Measurements from ENCODE around the gene KCNQ4. TPM values are rescaled to one million over a fixed set of nuclear protein-coding genes. Genes with fewer than 3 reads are reported as not detected.

KCNQ4 gene
- total and polyA plus RNA-seq, 10 of the 15 experiments (the other 5 are each of a cell fraction or from before 2014, with no cell fraction given): 0.04 to 0.18 (median 0.08) TPM; not detected in 2

DNA sequence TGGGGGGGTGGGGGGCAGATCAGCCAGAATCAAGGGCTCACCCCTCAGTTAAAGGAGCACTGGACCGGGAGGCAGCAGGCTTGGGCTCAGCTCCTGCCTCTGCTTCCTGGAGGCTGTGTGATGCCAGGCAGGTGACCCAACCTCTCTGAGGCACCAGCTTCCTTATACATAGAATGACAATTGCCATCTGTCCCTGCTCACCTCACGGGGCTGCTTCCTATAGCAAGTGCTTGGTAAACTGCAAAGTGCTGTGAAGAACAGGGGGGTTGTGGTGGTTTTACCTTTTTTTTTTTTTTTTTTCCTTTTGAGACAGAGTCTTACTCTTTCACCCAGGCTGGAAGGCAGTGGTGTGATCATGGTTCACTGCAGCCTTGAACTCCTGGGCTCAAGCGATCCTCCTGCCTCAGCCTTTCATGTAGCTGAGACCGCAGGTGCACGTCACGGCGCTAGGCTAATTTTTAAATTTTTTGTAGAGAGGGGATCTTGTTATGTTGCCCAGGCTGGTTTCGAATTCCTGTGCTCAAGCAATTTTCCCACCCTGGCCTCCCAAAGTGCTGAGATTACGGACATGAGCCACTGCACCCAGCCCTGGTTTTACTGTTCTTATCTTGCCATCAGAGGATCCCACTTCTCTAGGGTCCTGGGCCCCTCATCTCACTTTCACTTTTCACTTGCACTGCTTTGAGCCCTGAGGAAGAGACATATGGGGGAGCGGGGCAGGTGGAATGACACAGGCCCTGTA lies 11.6 kb downstream of the KCNQ4 start:
- ATAC-seq (peak; percentile 67), DNase-seq (ENCODE audit: low read depth, low spot score) (no peak), FAIRE-seq (peak; percentile 41)
- POLR2A ChIA-PET: interaction anchor here (0.7 to 1.4 kb wide), 4 partner anchors 21 to 287 kb away, joined by 3 to 6 read pairs (median 4); partner anchors contain the start of gene EXO5
- peak overlapping the region; percentile 61 for H3K4me2 ChIP-seq (ENCODE audit: control insufficient read depth, insufficient read depth)
- CTCF ChIA-PET: interaction anchor here (0.8 to 4.6 kb wide), 6 partner anchors 19 to 224 kb away, joined by 3 to 30 read pairs (median 6); partner anchors contain the start of gene NFYC
- no peaks in the 10 kb centered on the region for H3K27me3 ChIP-seq (replicated peaks in 1 of 2; ENCODE audit: control insufficient read depth in 2 of 2, insufficient read depth in 2 of 2, low read length in 1 of 2)
- SMC1A ChIA-PET (ENCODE audit: uncharacterized antibody, unreplicated experiment): interaction anchor here (0.7 to 3.2 kb wide), 10 partner anchors 8 to 68 kb away, joined by 3 to 13 read pairs (median 4); no protein-coding TSS in a partner anchor
- H3K36me3 ChIP-seq (ENCODE audit: control insufficient read depth in 2 of 2, insufficient read depth in 2 of 2, low read length in 1 of 2): no peaks in the 10 kb centered on the region
- H3K9me3 ChIP-seq (replicated peaks; ENCODE audit: control insufficient read depth, insufficient read depth, low read length): no peaks in the 10 kb centered on the region
- intact Hi-C loops (cut with micrococcal nuclease; ENCODE audit: unreplicated experiment): no loop called here
- H3K79me2 ChIP-seq (ENCODE audit: control insufficient read depth, insufficient read depth, low read length): no peaks in the 10 kb centered on the region
- WGBS (ENCODE audit: insufficient coverage, insufficient replicate concordance, low lambda C conversion rate, missing lambda C conversion rate): 69% methylated on average over 10 of the region's 10 CpGs
- RAD21 ChIA-PET (ENCODE audit: unreplicated experiment): interaction anchor here (0.7 to 1.6 kb wide), 2 partner anchors 19 to 21 kb away, joined by 6 to 8 read pairs; no protein-coding TSS in a partner anchor
- H3K4me3 ChIP-seq: no peak overlapping the region
- BruUV-seq (replicated peaks): no TSS peak
- no peaks in the 10 kb centered on the region for H4K20me1 ChIP-seq (ENCODE audit: control insufficient read depth, insufficient read depth)
- peak overlapping the region; percentile 77 for H2AFZ ChIP-seq (ENCODE audit: control insufficient read depth, low read depth, low read length)
- peak overlapping the region; percentile 73 for H3K27ac ChIP-seq (ENCODE audit: control insufficient read depth, insufficient read depth)
- peaks cover 26% of the 10 kb centered on the region for H3K4me1 ChIP-seq (ENCODE audit: control insufficient read depth, insufficient read depth, low read length)
- peak overlapping the region; percentile 50; the same call in 1 of the 2 replicates for H3K9ac ChIP-seq (ENCODE audit: control insufficient read depth, insufficient read depth, low read length)
- in situ Hi-C loops (cut with MboI): no loop called here
- no peak for TF ChIP-seq SUPT20H (IDR thresholded peaks at IDR 0.05; ENCODE audit: borderline replicate concordance, control insufficient read depth, low read depth, low read length)
- TF ChIP-seq EED (IDR thresholded peaks at IDR 0.05; ENCODE audit: low read depth): peak; percentile 43; the same call in 1 of the 2 replicates
- TF ChIP-seq CBX5 (IDR thresholded peaks at IDR 0.05; ENCODE audit: low read depth): no peak
- no peak for TF ChIP-seq BCL11A (IDR thresholded peaks at IDR 0.05; ENCODE audit: low read depth, low read length)
- TF ChIP-seq, protein P1, sequence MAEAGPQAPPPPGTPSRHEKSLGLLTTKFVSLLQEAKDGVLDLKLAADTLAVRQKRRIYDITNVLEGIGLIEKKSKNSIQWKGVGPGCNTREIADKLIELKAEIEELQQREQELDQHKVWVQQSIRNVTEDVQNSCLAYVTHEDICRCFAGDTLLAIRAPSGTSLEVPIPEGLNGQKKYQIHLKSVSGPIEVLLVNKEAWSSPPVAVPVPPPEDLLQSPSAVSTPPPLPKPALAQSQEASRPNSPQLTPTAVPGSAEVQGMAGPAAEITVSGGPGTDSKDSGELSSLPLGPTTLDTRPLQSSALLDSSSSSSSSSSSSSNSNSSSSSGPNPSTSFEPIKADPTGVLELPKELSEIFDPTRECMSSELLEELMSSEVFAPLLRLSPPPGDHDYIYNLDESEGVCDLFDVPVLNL (IDR thresholded peaks at IDR 0.05; ENCODE audit: low read depth, low read length): no peak
- no peak for TF ChIP-seq RELA (IDR thresholded peaks at IDR 0.05; ENCODE audit: borderline replicate concordance, partially characterized antibody)
- TF ChIP-seq ZSCAN29 (IDR thresholded peaks at IDR 0.05): no peak
- 0 out of 4 replicates have a peak, but pooled peaks of 1 of the 2 experiments have one; percentile 17 for TF ChIP-seq IKZF2 (IDR thresholded peaks at IDR 0.05)
- no peak for TF ChIP-seq CHD1 (IDR thresholded peaks at IDR 0.05; ENCODE audit: low read depth, low read length)
- no peak for TF ChIP-seq ZNF24 (IDR thresholded peaks at IDR 0.05)
- TF ChIP-seq TCF7 (IDR thresholded peaks at IDR 0.05; ENCODE audit: borderline replicate concordance): no peak
- TF ChIP-seq CHD4 (IDR thresholded peaks at IDR 0.05): no peak
- TF ChIP-seq, protein P2, sequence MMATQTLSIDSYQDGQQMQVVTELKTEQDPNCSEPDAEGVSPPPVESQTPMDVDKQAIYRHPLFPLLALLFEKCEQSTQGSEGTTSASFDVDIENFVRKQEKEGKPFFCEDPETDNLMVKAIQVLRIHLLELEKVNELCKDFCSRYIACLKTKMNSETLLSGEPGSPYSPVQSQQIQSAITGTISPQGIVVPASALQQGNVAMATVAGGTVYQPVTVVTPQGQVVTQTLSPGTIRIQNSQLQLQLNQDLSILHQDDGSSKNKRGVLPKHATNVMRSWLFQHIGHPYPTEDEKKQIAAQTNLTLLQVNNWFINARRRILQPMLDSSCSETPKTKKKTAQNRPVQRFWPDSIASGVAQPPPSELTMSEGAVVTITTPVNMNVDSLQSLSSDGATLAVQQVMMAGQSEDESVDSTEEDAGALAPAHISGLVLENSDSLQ (IDR thresholded peaks at IDR 0.05): no peak
- TF ChIP-seq GATAD2B (conservative IDR thresholded peaks at IDR 0.05; ENCODE audit: low read depth): 0 out of 2 replicates have a peak, but pooled peaks have one; percentile 31
- TF ChIP-seq, protein P3, sequence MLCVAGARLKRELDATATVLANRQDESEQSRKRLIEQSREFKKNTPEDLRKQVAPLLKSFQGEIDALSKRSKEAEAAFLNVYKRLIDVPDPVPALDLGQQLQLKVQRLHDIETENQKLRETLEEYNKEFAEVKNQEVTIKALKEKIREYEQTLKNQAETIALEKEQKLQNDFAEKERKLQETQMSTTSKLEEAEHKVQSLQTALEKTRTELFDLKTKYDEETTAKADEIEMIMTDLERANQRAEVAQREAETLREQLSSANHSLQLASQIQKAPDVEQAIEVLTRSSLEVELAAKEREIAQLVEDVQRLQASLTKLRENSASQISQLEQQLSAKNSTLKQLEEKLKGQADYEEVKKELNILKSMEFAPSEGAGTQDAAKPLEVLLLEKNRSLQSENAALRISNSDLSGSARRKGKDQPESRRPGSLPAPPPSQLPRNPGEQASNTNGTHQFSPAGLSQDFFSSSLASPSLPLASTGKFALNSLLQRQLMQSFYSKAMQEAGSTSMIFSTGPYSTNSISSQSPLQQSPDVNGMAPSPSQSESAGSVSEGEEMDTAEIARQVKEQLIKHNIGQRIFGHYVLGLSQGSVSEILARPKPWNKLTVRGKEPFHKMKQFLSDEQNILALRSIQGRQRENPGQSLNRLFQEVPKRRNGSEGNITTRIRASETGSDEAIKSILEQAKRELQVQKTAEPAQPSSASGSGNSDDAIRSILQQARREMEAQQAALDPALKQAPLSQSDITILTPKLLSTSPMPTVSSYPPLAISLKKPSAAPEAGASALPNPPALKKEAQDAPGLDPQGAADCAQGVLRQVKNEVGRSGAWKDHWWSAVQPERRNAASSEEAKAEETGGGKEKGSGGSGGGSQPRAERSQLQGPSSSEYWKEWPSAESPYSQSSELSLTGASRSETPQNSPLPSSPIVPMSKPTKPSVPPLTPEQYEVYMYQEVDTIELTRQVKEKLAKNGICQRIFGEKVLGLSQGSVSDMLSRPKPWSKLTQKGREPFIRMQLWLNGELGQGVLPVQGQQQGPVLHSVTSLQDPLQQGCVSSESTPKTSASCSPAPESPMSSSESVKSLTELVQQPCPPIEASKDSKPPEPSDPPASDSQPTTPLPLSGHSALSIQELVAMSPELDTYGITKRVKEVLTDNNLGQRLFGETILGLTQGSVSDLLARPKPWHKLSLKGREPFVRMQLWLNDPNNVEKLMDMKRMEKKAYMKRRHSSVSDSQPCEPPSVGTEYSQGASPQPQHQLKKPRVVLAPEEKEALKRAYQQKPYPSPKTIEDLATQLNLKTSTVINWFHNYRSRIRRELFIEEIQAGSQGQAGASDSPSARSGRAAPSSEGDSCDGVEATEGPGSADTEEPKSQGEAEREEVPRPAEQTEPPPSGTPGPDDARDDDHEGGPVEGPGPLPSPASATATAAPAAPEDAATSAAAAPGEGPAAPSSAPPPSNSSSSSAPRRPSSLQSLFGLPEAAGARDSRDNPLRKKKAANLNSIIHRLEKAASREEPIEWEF (IDR thresholded peaks at IDR 0.05; ENCODE audit: insufficient replicate concordance, low read depth, low read length): no peak
- TF ChIP-seq FOS (IDR thresholded peaks at IDR 0.05; ENCODE audit: borderline replicate concordance, extremely low read depth, insufficient read length): no peak
- TF ChIP-seq POLR2A (IDR thresholded peaks at IDR 0.05; ENCODE audit: low read depth, low read length): no peak
- TF ChIP-seq IKZF1 (conservative IDR thresholded peaks at IDR 0.05): peak; percentile 35; the same call in 1 of the 2 replicates

Measured in GM12878 (cell line).